ENCODE data around the gene ATP2C2.
"Not testable (repeated sequence)": the region's sequence is repeated elsewhere in the genome, so short reads cannot be mapped to it uniquely, and the experiment has no call there.

The ATP2C2 gene

GRCh38 chr16:84329016-84329415 is 39.3 kb upstream of the ATP2C2 start:
- Histone ChIP-seq H3K4me3 (ENCODE audit: low read depth, low read length) (no peak overlapping the region), H3K27ac (ENCODE audit: low read depth, low read length) (no peak overlapping the region)

GRCh38 chr16:84329843-84330684 is 38.3 kb upstream of the ATP2C2 start:
- Histone ChIP-seq H3K27me3 (ENCODE audit: control insufficient read depth, insufficient read depth, low read length) (no peaks in the 10 kb centered on the region; the same call in 1 of the 2 replicates), H3K4me3 (ENCODE audit: low read depth, low read length) (no peak overlapping the region), H3K27ac (ENCODE audit: low read depth, low read length) (no peak overlapping the region), H3K9me3 (ENCODE audit: control insufficient read depth, insufficient read depth, low read depth, low read length) (no peaks in the 10 kb centered on the region), H3K36me3 (ENCODE audit: control insufficient read depth, insufficient read depth, low read length) (no peaks in the 10 kb centered on the region), H3K9ac (ENCODE audit: low read length) (no peak overlapping the region), H3K4me1 (ENCODE audit: control insufficient read depth, insufficient read depth, low read length) (peaks cover 14% of the 10 kb centered on the region; the same call in 1 of the 2 replicates)

More at GRCh38 chr16:84329016-84329415, 39.3 kb upstream of the ATP2C2 start:
- Histone ChIP-seq H3K27me3 (ENCODE audit: control insufficient read depth, insufficient read depth, low read length) (no peaks in the 10 kb centered on the region; the same call in 1 of the 2 replicates), H3K4me1 (ENCODE audit: control insufficient read depth, insufficient read depth, low read length) (peaks cover 14% of the 10 kb centered on the region; the same call in 1 of the 2 replicates), H3K36me3 (ENCODE audit: control insufficient read depth, insufficient read depth, low read length) (no peaks in the 10 kb centered on the region), H3K9me3 (ENCODE audit: control insufficient read depth, insufficient read depth, low read depth, low read length) (no peaks in the 10 kb centered on the region), H3K9ac (ENCODE audit: low read length) (no peak overlapping the region)

GRCh38 chr16:84330685-84331050 is 37.7 kb upstream of the ATP2C2 start:
- Histone ChIP-seq H3K9me3 (ENCODE audit: control insufficient read depth, insufficient read depth, low read depth, low read length) (no peaks in the 10 kb centered on the region), H3K4me3 (ENCODE audit: low read depth, low read length) (no peak overlapping the region), H3K27ac (ENCODE audit: low read depth, low read length) (no peak overlapping the region), H3K4me1 (ENCODE audit: control insufficient read depth, insufficient read depth, low read length) (peaks cover 14% of the 10 kb centered on the region; the same call in 1 of the 2 replicates), H3K27me3 (ENCODE audit: control insufficient read depth, insufficient read depth, low read length) (no peaks in the 10 kb centered on the region; the same call in 1 of the 2 replicates), H3K9ac (ENCODE audit: low read length) (no peak overlapping the region), H3K36me3 (ENCODE audit: control insufficient read depth, insufficient read depth, low read length) (no peaks in the 10 kb centered on the region)

GRCh38 chr16:84331998-84332780 is 36.1 kb upstream of the ATP2C2 start:
- H3K9me3 ChIP-seq (ENCODE audit: control insufficient read depth, insufficient read depth, low read depth, low read length) = no peaks in the 10 kb centered on the region; the same call in 1 of the 2 replicates
- no peaks in the 10 kb centered on the region; the same call in 1 of the 2 replicates for H3K27me3 ChIP-seq (ENCODE audit: control insufficient read depth, insufficient read depth, low read length)
- H3K27ac ChIP-seq (ENCODE audit: low read depth, low read length) = no peak overlapping the region
- H3K4me3 ChIP-seq (ENCODE audit: low read depth, low read length) = no peak overlapping the region
- H3K9ac ChIP-seq (ENCODE audit: low read length) = no peak overlapping the region
- peaks cover 14% of the 10 kb centered on the region; the same call in 1 of the 2 replicates for H3K4me1 ChIP-seq (ENCODE audit: control insufficient read depth, insufficient read depth, low read length)
- no peaks in the 10 kb centered on the region for H3K36me3 ChIP-seq (ENCODE audit: control insufficient read depth, insufficient read depth, low read length)

GRCh38 chr16:84332975-84333684 is 35.2 kb upstream of the ATP2C2 start:
- no peak overlapping the region for H3K27ac ChIP-seq (ENCODE audit: low read depth, low read length)

GRCh38 chr16:84334058-84334457 is 34.3 kb upstream of the ATP2C2 start:
- Histone ChIP-seq H3K36me3 (ENCODE audit: control insufficient read depth, insufficient read depth, low read length) (no peaks in the 10 kb centered on the region), H3K9ac (ENCODE audit: low read length) (no peak overlapping the region)

More at GRCh38 chr16:84332975-84333684, 35.2 kb upstream of the ATP2C2 start:
- Histone ChIP-seq H3K36me3 (ENCODE audit: control insufficient read depth, insufficient read depth, low read length) (no peaks in the 10 kb centered on the region), H3K9ac (ENCODE audit: low read length) (no peak overlapping the region), H3K4me1 (ENCODE audit: control insufficient read depth, insufficient read depth, low read length) (peaks cover 14% of the 10 kb centered on the region; the same call in 1 of the 2 replicates), H3K4me3 (ENCODE audit: low read depth, low read length) (no peak overlapping the region), H3K9me3 (ENCODE audit: control insufficient read depth, insufficient read depth, low read depth, low read length) (peaks cover 3% of the 10 kb centered on the region; the same call in 1 of the 2 replicates), H3K27me3 (ENCODE audit: control insufficient read depth, insufficient read depth, low read length) (no peaks in the 10 kb centered on the region; the same call in 1 of the 2 replicates)

GRCh38 chr16:84334482-84334881 is 33.9 kb upstream of the ATP2C2 start:
- Histone ChIP-seq H3K9ac (ENCODE audit: low read length) (no peak overlapping the region), H3K9me3 (ENCODE audit: control insufficient read depth, insufficient read depth, low read depth, low read length) (peaks cover 3% of the 10 kb centered on the region; the same call in 1 of the 2 replicates), H3K4me3 (ENCODE audit: low read depth, low read length) (no peak overlapping the region), H3K27ac (ENCODE audit: low read depth, low read length) (no peak overlapping the region), H3K36me3 (ENCODE audit: control insufficient read depth, insufficient read depth, low read length) (no peaks in the 10 kb centered on the region), H3K27me3 (ENCODE audit: control insufficient read depth, insufficient read depth, low read length) (no peaks in the 10 kb centered on the region; the same call in 1 of the 2 replicates), H3K4me1 (ENCODE audit: control insufficient read depth, insufficient read depth, low read length) (peaks cover 14% of the 10 kb centered on the region; the same call in 1 of the 2 replicates)

More at GRCh38 chr16:84334058-84334457, 34.3 kb upstream of the ATP2C2 start:
- H3K27ac ChIP-seq (ENCODE audit: low read depth, low read length) = no peak overlapping the region
- no peaks in the 10 kb centered on the region; the same call in 1 of the 2 replicates for H3K27me3 ChIP-seq (ENCODE audit: control insufficient read depth, insufficient read depth, low read length)
- H3K4me1 ChIP-seq (ENCODE audit: control insufficient read depth, insufficient read depth, low read length) = peaks cover 14% of the 10 kb centered on the region; the same call in 1 of the 2 replicates
- peaks cover 3% of the 10 kb centered on the region; the same call in 1 of the 2 replicates for H3K9me3 ChIP-seq (ENCODE audit: control insufficient read depth, insufficient read depth, low read depth, low read length)
- no peak overlapping the region for H3K4me3 ChIP-seq (ENCODE audit: low read depth, low read length)

GRCh38 chr16:84337236-84337635 is 31.1 kb upstream of the ATP2C2 start:
- not testable (repeated sequence) for H3K27ac ChIP-seq (ENCODE audit: low read depth, low read length); H3K4me1 ChIP-seq (ENCODE audit: control insufficient read depth, insufficient read depth, low read length); H3K9ac ChIP-seq (ENCODE audit: low read length); H3K9me3 ChIP-seq (ENCODE audit: control insufficient read depth, insufficient read depth, low read depth, low read length); H3K36me3 ChIP-seq (ENCODE audit: control insufficient read depth, insufficient read depth, low read length); H3K27me3 ChIP-seq (ENCODE audit: control insufficient read depth, insufficient read depth, low read length); H3K4me3 ChIP-seq (ENCODE audit: low read depth, low read length)

- H3K27me3 ChIP-seq (ENCODE audit: control insufficient read depth, insufficient read depth, low read length) = no peaks in the 10 kb centered on the region
- no peaks in the 10 kb centered on the region for H3K36me3 ChIP-seq (ENCODE audit: control insufficient read depth, insufficient read depth, low read length)
- no peaks in the 10 kb centered on the region for H3K4me1 ChIP-seq (ENCODE audit: control insufficient read depth, insufficient read depth, low read length)
- H3K9me3 ChIP-seq (ENCODE audit: control insufficient read depth, insufficient read depth, low read depth, low read length) = peaks cover 3% of the 10 kb centered on the region; the same call in 1 of the 2 replicates
- no peak overlapping the region for H3K27ac ChIP-seq (ENCODE audit: low read depth, low read length)
- H3K4me3 ChIP-seq (ENCODE audit: low read depth, low read length) = no peak overlapping the region
- no peak overlapping the region for H3K9ac ChIP-seq (ENCODE audit: low read length)
These were observed 29.0 kb upstream of the ATP2C2 start for GRCh38 chr16:84339311-84339710.

GRCh38 chr16:84339766-84340165 is 28.6 kb upstream of the ATP2C2 start:
- H3K9ac ChIP-seq (ENCODE audit: low read length) = no peak overlapping the region
- H3K4me3 ChIP-seq (ENCODE audit: low read depth, low read length) = no peak overlapping the region
- H3K4me1 ChIP-seq (ENCODE audit: control insufficient read depth, insufficient read depth, low read length) = no peaks in the 10 kb centered on the region
- H3K27ac ChIP-seq (ENCODE audit: low read depth, low read length) = no peak overlapping the region
- no peaks in the 10 kb centered on the region for H3K27me3 ChIP-seq (ENCODE audit: control insufficient read depth, insufficient read depth, low read length)
- H3K36me3 ChIP-seq (ENCODE audit: control insufficient read depth, insufficient read depth, low read length) = no peaks in the 10 kb centered on the region
- H3K9me3 ChIP-seq (ENCODE audit: control insufficient read depth, insufficient read depth, low read depth, low read length) = peaks cover 3% of the 10 kb centered on the region; the same call in 1 of the 2 replicates
